ENCODE data around the gene DOCK4.
A peak's percentile ranks its signal among the peaks of the same experiment; 100 is the strongest.

Gene DOCK4

GRCh38 chr7:112052498-112052897 lies 153.7 kb downstream of the DOCK4 start:
- Mint-ChIP-seq H3K36me3 (ENCODE audit: low read depth) (no peaks in the 10 kb centered on the region), H3K9me3 (peaks cover 4% of the 10 kb centered on the region), H3K27me3 (ENCODE audit: low read depth, poor library complexity) (no peaks in the 10 kb centered on the region), H3K27ac (no peak overlapping the region), H3K4me1 (no peaks in the 10 kb centered on the region), H3K4me3 (no peak overlapping the region)
- DNase-seq: no peak
- TF ChIP-seq, protein P1, sequence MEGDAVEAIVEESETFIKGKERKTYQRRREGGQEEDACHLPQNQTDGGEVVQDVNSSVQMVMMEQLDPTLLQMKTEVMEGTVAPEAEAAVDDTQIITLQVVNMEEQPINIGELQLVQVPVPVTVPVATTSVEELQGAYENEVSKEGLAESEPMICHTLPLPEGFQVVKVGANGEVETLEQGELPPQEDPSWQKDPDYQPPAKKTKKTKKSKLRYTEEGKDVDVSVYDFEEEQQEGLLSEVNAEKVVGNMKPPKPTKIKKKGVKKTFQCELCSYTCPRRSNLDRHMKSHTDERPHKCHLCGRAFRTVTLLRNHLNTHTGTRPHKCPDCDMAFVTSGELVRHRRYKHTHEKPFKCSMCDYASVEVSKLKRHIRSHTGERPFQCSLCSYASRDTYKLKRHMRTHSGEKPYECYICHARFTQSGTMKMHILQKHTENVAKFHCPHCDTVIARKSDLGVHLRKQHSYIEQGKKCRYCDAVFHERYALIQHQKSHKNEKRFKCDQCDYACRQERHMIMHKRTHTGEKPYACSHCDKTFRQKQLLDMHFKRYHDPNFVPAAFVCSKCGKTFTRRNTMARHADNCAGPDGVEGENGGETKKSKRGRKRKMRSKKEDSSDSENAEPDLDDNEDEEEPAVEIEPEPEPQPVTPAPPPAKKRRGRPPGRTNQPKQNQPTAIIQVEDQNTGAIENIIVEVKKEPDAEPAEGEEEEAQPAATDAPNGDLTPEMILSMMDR (IDR thresholded peaks at IDR 0.05): no peak

DNA sequence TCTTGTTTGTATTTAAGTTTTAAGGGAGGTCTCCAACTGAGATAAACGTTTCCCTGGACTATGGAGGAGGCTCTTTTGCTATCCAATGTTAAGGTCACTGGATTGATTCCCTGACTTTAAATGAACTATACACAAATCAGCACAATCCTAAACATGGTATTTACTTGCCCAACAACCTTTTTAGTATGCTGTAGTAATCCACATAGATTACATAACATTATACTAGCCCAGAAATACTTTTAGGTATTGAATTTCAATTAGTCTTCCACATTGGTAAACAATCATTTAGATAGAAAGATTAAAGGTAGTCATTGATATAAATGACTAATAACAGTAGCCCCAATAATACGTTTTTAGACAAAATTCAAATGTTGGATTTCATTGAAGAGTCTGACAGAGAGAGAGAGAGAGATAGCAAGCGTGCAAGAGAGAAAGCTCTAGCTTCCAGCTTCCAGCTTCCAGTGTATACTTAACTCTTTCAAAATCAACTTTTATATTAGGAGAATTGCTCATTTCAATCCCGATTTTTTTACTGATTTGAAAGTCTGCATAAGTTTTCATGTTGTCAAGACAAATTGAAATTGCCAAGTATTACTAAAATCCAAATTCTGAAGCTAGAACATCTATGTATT lies 155.8 kb downstream of the DOCK4 start:
- Mint-ChIP-seq H3K27me3 (ENCODE audit: low read depth, poor library complexity) (no peaks in the 10 kb centered on the region), H3K36me3 (ENCODE audit: low read depth) (peaks cover 10% of the 10 kb centered on the region), H3K27ac (no peak overlapping the region), H3K4me1 (no peaks in the 10 kb centered on the region), H3K4me3 (no peak overlapping the region), H3K9me3 (peaks cover 16% of the 10 kb centered on the region)
- TF ChIP-seq, protein P1 (IDR thresholded peaks at IDR 0.05): no peak
- DNase-seq: no peak

GRCh38 chr7:112049555-112050249 lies 156.5 kb downstream of the DOCK4 start:
- no peaks in the 10 kb centered on the region for H3K27me3 Mint-ChIP-seq (ENCODE audit: low read depth, poor library complexity)
- DNase-seq: no peak
- no peaks in the 10 kb centered on the region for H3K4me1 Mint-ChIP-seq
- no peak overlapping the region for H3K4me3 Mint-ChIP-seq
- H3K27ac Mint-ChIP-seq: no peak overlapping the region
- H3K9me3 Mint-ChIP-seq: peaks cover 16% of the 10 kb centered on the region
- H3K36me3 Mint-ChIP-seq (ENCODE audit: low read depth): peaks cover 10% of the 10 kb centered on the region
- TF ChIP-seq, protein P1 (IDR thresholded peaks at IDR 0.05): no peak

GRCh38 chr7:112047421-112047820 lies 158.8 kb downstream of the DOCK4 start:
- TF ChIP-seq, protein P1 (IDR thresholded peaks at IDR 0.05): no peak
- no peak overlapping the region for H3K4me3 Mint-ChIP-seq
- H3K4me1 Mint-ChIP-seq: peaks cover 5% of the 10 kb centered on the region
- H3K36me3 Mint-ChIP-seq (ENCODE audit: low read depth): peaks cover 15% of the 10 kb centered on the region
- no peak for DNase-seq
- H3K27ac Mint-ChIP-seq: no peak overlapping the region
- peaks cover 16% of the 10 kb centered on the region for H3K9me3 Mint-ChIP-seq
- no peaks in the 10 kb centered on the region for H3K27me3 Mint-ChIP-seq (ENCODE audit: low read depth, poor library complexity)

DNA sequence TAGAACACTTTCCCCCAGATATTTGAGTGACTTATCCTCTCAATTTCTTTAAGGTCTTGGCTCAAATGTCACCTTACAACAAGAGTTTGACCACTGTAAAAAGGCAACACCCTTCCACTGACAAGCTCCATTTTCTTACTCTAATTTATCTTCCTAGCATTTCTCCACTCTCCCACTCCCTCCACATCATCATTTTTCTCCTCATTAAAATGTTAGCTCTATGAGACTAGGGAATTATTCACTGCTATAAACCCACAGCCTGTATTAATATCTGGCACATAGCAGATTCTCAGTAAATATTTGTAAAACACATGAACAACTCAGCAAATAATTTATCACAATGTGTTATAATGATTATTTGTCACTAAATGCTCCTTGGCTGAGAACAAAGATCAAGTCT lies 161.0 kb downstream of the DOCK4 start:
- peaks cover 16% of the 10 kb centered on the region for H3K9me3 Mint-ChIP-seq
- H3K36me3 Mint-ChIP-seq (ENCODE audit: low read depth): peaks cover 19% of the 10 kb centered on the region
- TF ChIP-seq, protein P1 (IDR thresholded peaks at IDR 0.05): no peak
- no peak overlapping the region for H3K4me3 Mint-ChIP-seq
- no peak overlapping the region for H3K27ac Mint-ChIP-seq
- H3K4me1 Mint-ChIP-seq: peaks cover 9% of the 10 kb centered on the region
- no peaks in the 10 kb centered on the region for H3K27me3 Mint-ChIP-seq (ENCODE audit: low read depth, poor library complexity)
- no peak for DNase-seq

DNA sequence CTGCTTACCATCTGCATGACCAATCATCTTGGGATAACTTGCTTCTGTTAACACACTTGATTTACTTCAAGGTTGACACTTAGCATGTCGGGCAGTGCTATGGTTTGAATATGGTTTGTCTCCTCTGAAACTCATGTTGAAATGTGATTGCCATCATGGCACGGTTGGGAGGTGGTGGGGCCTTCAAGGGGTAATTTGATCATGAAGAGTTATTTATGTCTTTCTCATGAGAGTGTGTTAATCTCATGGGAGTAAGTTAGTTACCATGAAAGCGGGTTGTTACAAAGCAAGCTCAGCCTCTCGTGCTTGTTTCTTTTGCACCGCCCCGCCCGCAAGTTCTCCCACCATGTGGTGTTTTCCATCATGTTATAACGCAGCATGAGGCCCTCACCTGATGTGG lies 163.6 kb downstream of the DOCK4 start:
- Mint-ChIP-seq H3K4me1 (peaks cover 16% of the 10 kb centered on the region), H3K27ac (peak overlapping the region; percentile 6), H3K9me3 (peaks cover 12% of the 10 kb centered on the region), H3K36me3 (ENCODE audit: low read depth) (peaks cover 19% of the 10 kb centered on the region), H3K4me3 (no peak overlapping the region), H3K27me3 (ENCODE audit: low read depth, poor library complexity) (no peaks in the 10 kb centered on the region)
- no peak for DNase-seq
- TF ChIP-seq, protein P1 (IDR thresholded peaks at IDR 0.05): no peak
